ENCODE results near the gene TRPV4.
A peak's percentile ranks its signal among the peaks of the same experiment; 100 is the strongest.

Gene TRPV4

GRCh38 chr12:109760930-109761921 is 72.0 kb downstream of the TRPV4 start:
- DNase-seq (ENCODE audit: low spot score) = no peak

- DNase-seq (ENCODE audit: low spot score) = peak; percentile 23
Observed at GRCh38 chr12:109760031-109760929, 72.9 kb downstream of the TRPV4 start.

GRCh38 chr12:109759595-109759994 is 73.6 kb downstream of the TRPV4 start:
- DNase-seq (ENCODE audit: low spot score) = no peak

GRCh38 chr12:109758426-109759420 is 74.5 kb downstream of the TRPV4 start:
- no peak for DNase-seq (ENCODE audit: low spot score)

GRCh38 chr12:109757671-109758265 is 75.4 kb downstream of the TRPV4 start:
- DNase-seq (ENCODE audit: low spot score) = no peak

GRCh38 chr12:109756457-109756856 is 76.7 kb downstream of the TRPV4 start:
- no peak for DNase-seq (ENCODE audit: low spot score)

- DNase-seq (ENCODE audit: low spot score) = no peak
Observed at GRCh38 chr12:109753959-109754358, 79.2 kb downstream of the TRPV4 start.

GRCh38 chr12:109753054-109753401 is 80.2 kb downstream of the TRPV4 start:
- DNase-seq (ENCODE audit: low spot score) = no peak

GRCh38 chr12:109752117-109753053 is 80.8 kb downstream of the TRPV4 start:
- no peak for DNase-seq (ENCODE audit: low spot score)

- no peak for DNase-seq (ENCODE audit: low spot score)
Observed at GRCh38 chr12:109744986-109745942, 87.9 kb downstream of the TRPV4 start.

GRCh38 chr12:109744026-109744425 is 89.2 kb downstream of the TRPV4 start:
- DNase-seq (ENCODE audit: low spot score) = no peak

GRCh38 chr12:109743076-109743910 is 89.9 kb downstream of the TRPV4 start:
- no peak for DNase-seq (ENCODE audit: low spot score)

GRCh38 chr12:109741970-109742703 is 91.1 kb downstream of the TRPV4 start:
- no peak for DNase-seq (ENCODE audit: low spot score)

GRCh38 chr12:109741286-109741969 is 91.8 kb downstream of the TRPV4 start:
- DNase-seq (ENCODE audit: low spot score) = no peak

GRCh38 chr12:109740694-109741245 is 92.4 kb downstream of the TRPV4 start:
- no peak for DNase-seq (ENCODE audit: low spot score)

Measured in SW480 (cell line).